Fibroblast of lung (primary cell): ENCODE data around the gene NOC4L. TPM values are rescaled to one million over a fixed set of nuclear protein-coding genes. Genes with fewer than 3 reads are reported as not detected.

Source experiments
- DNase-seq, 2 donors: peaks; one replicate each; pipeline versions ENCODE4 v3.0.0 to v3.0.0-alpha.2; 2010; ENCODE audit warnings: low read depth in 2 of 2
- H2AFZ ChIP-seq: 2 replicates; pipeline ENCODE4 v1.5.1; 2012; ENCODE audit warnings: low read length, control low read depth, inconsistent platforms
- H3K27ac ChIP-seq: 2 replicates; pipeline ENCODE4 v1.5.1; 2011; ENCODE audit warnings: low read length, control low read depth; ENCODE audit not compliant: insufficient read depth
- H3K27me3 ChIP-seq: 2 replicates; pipeline ENCODE4 v1.5.1; 2011; ENCODE audit warnings: mild to moderate bottlenecking, low read length; ENCODE audit not compliant: control insufficient read depth, insufficient read depth
- H3K36me3 ChIP-seq: 2 replicates; pipeline ENCODE4 v1.5.1; 2011; ENCODE audit warnings: low read length; ENCODE audit not compliant: control insufficient read depth, insufficient read depth
- H3K4me1 ChIP-seq: 2 replicates; pipeline ENCODE4 v1.5.1; 2011; ENCODE audit warnings: low read length; ENCODE audit not compliant: control insufficient read depth, insufficient read depth; ENCODE audit errors: extremely low read depth
- H3K4me2 ChIP-seq: 2 replicates; pipeline ENCODE4 v1.5.1; 2011; ENCODE audit warnings: low read length, control low read depth; ENCODE audit not compliant: insufficient read depth; ENCODE audit errors: extremely low read depth
- H3K4me3 ChIP-seq, 4 experiments: fragments of 200-600 bp in 1 of 4; sonication (generic) in 1 of 4; replicated peaks in 1 of 4; 2 replicates each; pipeline ENCODE4 v1.5.1; 2011 to 2016; ENCODE audit warnings: low read length in 4 of 4, low read depth in 3 of 4, mild to moderate bottlenecking in 3 of 4, control low read depth in 2 of 4, inconsistent platforms in 1 of 4, mixed read lengths in 1 of 4; ENCODE audit not compliant: insufficient read depth in 1 of 4; ENCODE audit errors: control extremely low read depth in 1 of 4
- H3K79me2 ChIP-seq: 2 replicates; pipeline ENCODE4 v1.5.1; 2012; ENCODE audit warnings: mild to moderate bottlenecking, low read length, inconsistent platforms; ENCODE audit not compliant: control insufficient read depth, insufficient read depth
- H3K9ac ChIP-seq: 2 replicates; pipeline ENCODE4 v1.5.1; 2011; ENCODE audit warnings: mild to moderate bottlenecking, low read length, control low read depth; ENCODE audit not compliant: insufficient read depth
- H3K9me3 ChIP-seq: 2 replicates; pipeline ENCODE4 v1.5.1; 2012; ENCODE audit warnings: low read depth, low read length; ENCODE audit not compliant: control insufficient read depth, insufficient read depth
- H4K20me1 ChIP-seq: 2 replicates; pipeline ENCODE4 v1.5.1; 2011; ENCODE audit warnings: low read length; ENCODE audit not compliant: control insufficient read depth, insufficient read depth; ENCODE audit errors: extremely low read depth
- CTCF ChIP-seq, 2 donors: IDR thresholded peaks in 1 of 2; conservative IDR thresholded peaks in 1 of 2; 1 replicate in 1 of 2; 2 replicates in 1 of 2; pipeline ENCODE4 v1.5.1; 2011 to 2012; ENCODE audit warnings: low read length in 2 of 2, control low read depth in 1 of 2, inconsistent platforms in 1 of 2, low read depth in 1 of 2, mild to moderate bottlenecking in 1 of 2
- EZH2 ChIP-seq: IDR thresholded peaks from 2 replicates; pipeline ENCODE4 v1.5.1; 2012; ENCODE audit warnings: low read length, control low read depth, mild to moderate bottlenecking; ENCODE audit errors: missing control alignments
- polyA plus RNA-seq, 2 donors: library from polyadenylated mRNA; depleted of rRNA in 1 of 2; stranded (reverse) in 1 of 2; unstranded in 1 of 2; fragments of >200 nt; gene quantifications; 2 replicates each; pipeline ENCODE4 v1.2.1, GENCODE V29; 2011 to 2012; ENCODE audit warnings: missing spikeins in 1 of 2
- total RNA-seq: library from RNA; depleted of rRNA; stranded (reverse); fragments of >200 nt; gene quantifications from 2 replicates; pipeline ENCODE4 v1.2.1, GENCODE V29; 2014

NOC4L gene
- total and polyA plus RNA-seq, 2 donors (not counting 1 experiment from before 2014, with no cell fraction given): 3.0 to 6.8 TPM

- peak overlapping the region; percentile 30 for H3K4me2 ChIP-seq
- no peaks in the 10 kb centered on the region for H3K9me3 ChIP-seq
- no peaks in the 10 kb centered on the region for H3K36me3 ChIP-seq
- no peak overlapping the region for H2AFZ ChIP-seq
- H3K79me2 ChIP-seq: no peaks in the 10 kb centered on the region
- H3K27ac ChIP-seq: no peak overlapping the region
- peaks cover 9% of the 10 kb centered on the region for H3K4me1 ChIP-seq
- no peaks in the 10 kb centered on the region for H4K20me1 ChIP-seq
- H3K4me3 ChIP-seq: peak overlapping the region in 1 of 4 experiments; percentile 10
- DNase-seq: no peak
- TF ChIP-seq CTCF (conservative IDR thresholded peaks at IDR 0.05 in 1 of 2, IDR thresholded peaks at IDR 0.05 in 1 of 2; ENCODE audit: low read depth in 1 of 2, low read length in 2 of 2) (no peak), EZH2 (no peak)
- no peak overlapping the region for H3K9ac ChIP-seq
- H3K27me3 ChIP-seq: no peaks in the 10 kb centered on the region
These were observed 19.0 kb downstream of the NOC4L start for GRCh38 chr12:132163041-132163910.

- Histone ChIP-seq H3K4me3 (no peak overlapping the region), H3K9ac (no peak overlapping the region), H3K9me3 (no peaks in the 10 kb centered on the region), H3K4me2 (no peak overlapping the region), H4K20me1 (no peaks in the 10 kb centered on the region), H3K79me2 (no peaks in the 10 kb centered on the region), H2AFZ (no peak overlapping the region), H3K4me1 (peaks cover 9% of the 10 kb centered on the region), H3K27ac (no peak overlapping the region), H3K36me3 (no peaks in the 10 kb centered on the region), H3K27me3 (no peaks in the 10 kb centered on the region)
- DNase-seq: no peak
- TF ChIP-seq EZH2 (no peak), CTCF (conservative IDR thresholded peaks at IDR 0.05 in 1 of 2, IDR thresholded peaks at IDR 0.05 in 1 of 2; ENCODE audit: low read depth in 1 of 2, low read length in 2 of 2) (peak; percentile 5 to 34)
These were observed 19.6 kb downstream of the NOC4L start for GRCh38 chr12:132163911-132164288.

GRCh38 chr12:132164426-132164825 lies 20.2 kb downstream of the NOC4L start:
- no peaks in the 10 kb centered on the region for H3K9me3 ChIP-seq
- H3K9ac ChIP-seq: no peak overlapping the region
- no peak overlapping the region for H3K4me3 ChIP-seq
- TF ChIP-seq EZH2: no peak
- no peak for TF ChIP-seq CTCF (conservative IDR thresholded peaks at IDR 0.05 in 1 of 2, IDR thresholded peaks at IDR 0.05 in 1 of 2; ENCODE audit: low read depth in 1 of 2, low read length in 2 of 2)
- no peak overlapping the region for H2AFZ ChIP-seq
- no peaks in the 10 kb centered on the region for H3K27me3 ChIP-seq
- no peak overlapping the region for H3K27ac ChIP-seq
- H3K4me2 ChIP-seq: no peak overlapping the region
- no peaks in the 10 kb centered on the region for H3K79me2 ChIP-seq
- DNase-seq: no peak
- H3K36me3 ChIP-seq: no peaks in the 10 kb centered on the region
- no peaks in the 10 kb centered on the region for H4K20me1 ChIP-seq
- peaks cover 9% of the 10 kb centered on the region for H3K4me1 ChIP-seq
